ENCODE data around the gene TTC36.

DNA sequence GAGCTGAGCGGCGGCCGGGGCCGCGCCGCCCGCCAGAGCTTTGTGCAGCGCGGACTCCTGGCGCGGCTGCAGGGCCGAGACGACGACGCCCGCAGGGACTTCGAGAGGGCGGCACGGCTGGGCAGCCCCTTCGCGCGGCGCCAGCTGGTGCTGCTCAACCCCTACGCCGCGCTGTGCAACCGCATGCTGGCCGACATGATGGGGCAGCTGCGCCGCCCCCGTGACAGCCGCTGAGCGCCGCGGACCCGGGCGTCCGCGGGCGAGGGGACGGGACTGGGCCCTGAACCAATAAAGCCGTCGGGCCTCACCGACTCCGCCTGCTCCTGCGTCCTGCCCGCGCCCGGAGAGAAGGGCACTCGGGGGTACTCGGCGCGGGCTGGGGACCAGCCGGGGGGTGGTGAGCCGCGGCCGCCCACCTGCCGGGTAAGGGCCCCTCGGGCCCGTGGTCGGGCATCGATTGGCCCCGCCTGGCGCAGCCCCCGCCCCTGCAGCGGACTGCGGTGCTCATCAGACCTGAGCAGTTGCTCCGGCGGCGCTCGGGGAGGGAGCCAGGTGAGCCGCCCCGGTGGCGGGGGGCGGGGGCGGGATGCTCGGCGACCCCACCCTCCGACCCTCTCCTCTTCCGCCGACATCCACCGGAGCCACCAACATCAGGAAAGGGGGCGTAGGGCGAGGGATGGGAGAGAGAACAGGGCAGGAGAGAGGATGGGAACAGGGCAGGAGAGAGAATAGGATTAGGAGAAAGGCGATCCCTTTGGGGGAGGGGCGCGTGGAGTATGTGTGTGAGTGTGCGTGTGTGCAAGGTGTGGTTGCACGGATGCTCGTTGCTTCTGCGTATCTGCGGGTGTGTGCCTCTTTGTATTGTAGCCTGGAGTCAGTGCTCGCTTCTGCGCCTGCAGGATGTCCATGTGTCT lies 3.7 kb downstream of the TTC36 start, which contains the start of gene TMEM25:
- TF ChIP-seq EZH2phosphoT487 (IDR thresholded peaks at IDR 0.05; ENCODE audit: insufficient read depth, low read depth) (no peak), EZH2 (IDR thresholded peaks at IDR 0.05; ENCODE audit: insufficient read depth, poor library complexity, severe bottlenecking) (no peak)
